NOMO-1 (cell line): ENCODE data around the gene KSR1.
"Not testable (repeated sequence)": the region's sequence is repeated elsewhere in the genome, so short reads cannot be mapped to it uniquely, and the experiment has no call there.

Experiments used
- DNase-seq, 2 experiments: peaks; one replicate each; lab custom pipeline; 2025; ENCODE audit not compliant: unreplicated experiment in 2 of 2; lab: John Stamatoyannopoulos, UW

Gene KSR1

DNA sequence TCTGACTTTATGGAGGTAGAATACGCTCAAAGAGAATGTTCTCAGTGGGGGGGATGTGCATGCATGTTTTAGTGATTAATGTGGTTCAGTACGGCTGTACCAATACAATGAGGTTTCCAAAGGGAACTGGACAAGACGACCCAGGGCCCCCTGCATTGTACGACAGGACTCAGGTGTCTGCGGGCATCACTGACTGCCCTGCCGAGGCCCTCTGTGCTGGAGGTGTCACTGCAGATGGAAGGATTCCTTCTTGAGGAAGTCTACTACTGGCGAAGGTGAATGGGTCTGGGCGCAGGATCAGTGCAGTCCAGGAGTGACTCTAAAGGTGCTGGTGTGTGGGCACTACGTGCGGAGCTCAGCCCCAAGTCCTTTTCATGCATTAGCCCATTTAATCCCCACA, 171.3 kb downstream of the KSR1 start:
- DNase-seq: no peak

DNA sequence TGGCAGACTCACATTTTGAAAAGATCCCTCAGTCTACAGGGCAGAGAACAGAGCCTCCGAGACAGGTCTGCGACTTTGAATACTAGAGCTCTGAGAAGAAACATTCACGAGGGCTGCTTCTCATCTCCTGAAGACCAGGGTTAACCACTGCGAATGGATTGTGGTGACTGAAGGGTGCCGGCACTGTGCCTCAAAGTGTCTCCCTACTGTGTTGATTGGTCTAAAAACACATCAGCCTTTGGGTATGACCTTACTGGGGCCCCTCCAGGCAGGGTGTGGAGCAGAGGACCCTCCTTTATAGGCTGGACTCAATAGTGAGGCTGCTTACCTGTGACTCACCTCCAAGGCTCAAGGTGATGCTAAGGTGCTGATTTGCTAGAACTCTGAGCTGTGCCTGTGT, 172.1 kb downstream of the KSR1 start:
- no peak for DNase-seq

DNA sequence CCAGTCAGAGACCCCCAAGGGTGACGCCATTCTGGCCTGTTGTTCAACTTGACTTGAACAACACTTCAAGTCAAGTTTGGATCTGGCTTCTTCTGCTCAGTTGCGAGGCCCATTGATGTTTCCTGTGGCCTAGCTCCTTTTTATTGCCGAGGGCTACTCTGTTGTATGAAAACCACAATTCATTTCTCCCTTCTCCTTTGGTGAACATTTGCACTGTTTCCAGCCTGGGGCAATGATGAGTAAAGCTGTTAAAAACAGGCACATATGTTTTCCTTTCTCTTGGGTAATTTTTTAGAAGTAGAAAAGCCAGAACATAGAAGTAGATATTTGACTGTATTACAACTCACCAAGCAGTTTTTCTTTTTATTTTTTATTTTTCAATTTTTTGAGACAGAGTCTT, 173.0 kb downstream of the KSR1 start:
- not testable (repeated sequence) for DNase-seq

DNA sequence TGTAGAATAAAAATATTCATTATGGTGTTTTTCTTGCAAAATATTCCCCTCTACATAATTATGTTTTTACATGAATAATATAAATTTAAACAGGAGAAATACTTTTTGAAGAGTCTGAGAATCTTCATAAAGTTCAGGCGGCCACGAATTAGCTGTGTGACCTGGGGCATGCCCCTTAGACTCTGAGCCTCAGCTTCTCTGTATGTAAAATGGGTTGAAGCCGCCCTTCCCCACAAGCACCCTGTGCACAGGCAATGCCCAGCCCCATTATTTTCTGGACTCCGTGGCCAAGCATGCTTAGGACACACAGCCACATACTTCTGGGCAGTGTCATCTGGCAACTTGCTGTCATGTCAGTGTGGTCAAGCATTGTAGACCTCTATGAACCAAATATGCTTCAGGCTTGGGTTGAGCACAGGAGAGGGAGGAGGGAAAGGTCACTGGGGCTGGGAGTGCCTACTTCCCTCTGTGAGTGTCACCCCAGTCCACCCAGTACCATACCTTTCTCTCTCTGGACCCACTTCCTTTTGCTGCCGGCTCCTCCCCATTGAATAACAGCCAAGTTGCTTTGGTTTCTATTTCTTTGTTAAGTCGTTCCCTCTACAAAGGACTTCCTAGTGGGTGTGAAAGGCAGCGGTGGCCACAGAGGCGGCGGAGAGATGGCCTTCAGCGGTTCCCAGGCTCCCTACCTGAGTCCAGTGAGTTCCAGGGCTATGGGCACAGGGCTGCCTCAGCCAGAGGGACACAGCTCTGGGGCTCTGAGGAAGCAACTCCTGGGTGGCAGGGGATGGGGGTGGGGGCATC, 174.6 kb downstream of the KSR1 start, which contains the start of gene LGALS9:
LGALS9 (plus strand) TSS at position 582 of the 804 bp plus-strand sequence; CDS start at position 660, 78 bp downstream.
- DNase-seq: peak; percentile 71 to 81

DNA sequence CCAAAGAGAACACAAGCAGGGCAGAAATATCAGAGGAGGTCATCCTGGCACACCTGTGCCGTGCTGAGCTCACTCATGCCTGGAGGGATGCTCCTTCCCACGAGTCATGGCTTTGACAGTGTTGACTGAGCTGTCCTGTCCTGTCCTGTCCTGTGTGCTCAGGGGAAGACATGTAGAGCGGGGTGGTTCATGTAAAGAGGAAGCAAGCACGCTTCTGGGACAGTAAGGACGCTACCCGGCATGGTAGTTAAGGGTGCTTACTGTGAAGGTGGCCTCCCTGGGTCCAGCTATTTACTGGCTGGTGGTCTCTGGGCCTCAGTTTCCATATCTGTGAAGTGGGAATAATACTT, 175.1 kb downstream of the KSR1 start:
- DNase-seq: peak; percentile 36 to 68

DNA sequence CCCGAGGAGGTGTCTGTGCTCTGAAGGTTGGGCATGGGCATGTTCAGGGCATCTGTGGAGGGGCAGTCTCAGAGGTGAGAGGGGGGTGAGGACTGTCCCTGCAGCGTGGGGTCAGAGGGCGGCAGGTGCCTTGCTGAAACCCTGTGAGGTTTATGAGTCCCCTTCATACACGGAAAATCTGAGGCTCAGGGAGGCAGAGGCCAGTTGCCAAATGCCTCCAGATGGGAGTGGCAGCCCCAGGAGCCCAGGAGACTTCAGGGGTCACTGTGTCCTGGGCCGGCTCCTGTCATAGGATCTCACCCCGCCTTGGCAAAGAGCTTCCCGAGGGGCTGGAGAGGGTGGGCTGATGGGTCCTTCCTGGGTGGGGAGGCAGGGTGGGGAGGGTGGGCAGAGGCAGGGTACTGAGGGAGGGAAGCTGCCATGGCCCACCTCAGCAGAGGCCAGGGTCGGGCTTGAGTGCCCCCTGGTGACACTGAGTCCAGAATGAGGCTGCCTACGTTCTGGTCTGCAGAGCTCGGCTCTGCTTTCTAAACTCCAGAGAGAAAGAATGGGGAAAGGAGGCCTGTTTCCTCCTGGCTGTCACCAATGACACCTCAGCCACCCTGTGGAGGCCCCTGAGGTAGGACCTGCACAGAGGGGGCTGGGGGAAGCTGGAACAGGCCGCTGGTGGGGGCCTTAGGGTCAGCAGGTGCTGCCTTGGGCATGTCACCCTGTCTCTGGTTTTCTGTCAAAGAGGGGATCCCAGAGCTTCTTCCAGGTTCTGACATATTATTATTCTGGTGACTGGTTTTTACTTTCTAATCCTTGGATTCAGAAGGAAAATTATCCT, 175.9 kb downstream of the KSR1 start:
- no peak for DNase-seq

DNA sequence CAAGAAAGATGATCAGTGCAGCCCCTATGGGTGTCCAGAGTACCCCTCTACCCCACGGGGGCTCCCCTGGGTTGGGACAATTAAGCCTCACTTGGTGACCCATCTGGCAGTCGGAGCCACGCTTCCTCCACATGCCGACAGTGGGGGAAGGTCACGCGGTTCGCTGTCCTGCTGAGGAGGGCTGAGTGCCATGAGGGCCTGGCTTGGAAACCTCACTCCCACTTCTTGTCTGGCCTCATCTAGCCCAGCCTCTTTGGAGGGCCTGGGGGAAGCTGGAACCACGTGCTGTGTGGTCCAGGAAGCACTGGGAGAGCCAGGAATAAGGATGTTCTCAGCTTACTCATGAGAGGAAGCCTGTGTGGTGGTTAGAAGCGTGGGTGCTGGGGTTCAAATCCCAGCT, 176.5 kb downstream of the KSR1 start:
- not testable (repeated sequence) for DNase-seq

DNA sequence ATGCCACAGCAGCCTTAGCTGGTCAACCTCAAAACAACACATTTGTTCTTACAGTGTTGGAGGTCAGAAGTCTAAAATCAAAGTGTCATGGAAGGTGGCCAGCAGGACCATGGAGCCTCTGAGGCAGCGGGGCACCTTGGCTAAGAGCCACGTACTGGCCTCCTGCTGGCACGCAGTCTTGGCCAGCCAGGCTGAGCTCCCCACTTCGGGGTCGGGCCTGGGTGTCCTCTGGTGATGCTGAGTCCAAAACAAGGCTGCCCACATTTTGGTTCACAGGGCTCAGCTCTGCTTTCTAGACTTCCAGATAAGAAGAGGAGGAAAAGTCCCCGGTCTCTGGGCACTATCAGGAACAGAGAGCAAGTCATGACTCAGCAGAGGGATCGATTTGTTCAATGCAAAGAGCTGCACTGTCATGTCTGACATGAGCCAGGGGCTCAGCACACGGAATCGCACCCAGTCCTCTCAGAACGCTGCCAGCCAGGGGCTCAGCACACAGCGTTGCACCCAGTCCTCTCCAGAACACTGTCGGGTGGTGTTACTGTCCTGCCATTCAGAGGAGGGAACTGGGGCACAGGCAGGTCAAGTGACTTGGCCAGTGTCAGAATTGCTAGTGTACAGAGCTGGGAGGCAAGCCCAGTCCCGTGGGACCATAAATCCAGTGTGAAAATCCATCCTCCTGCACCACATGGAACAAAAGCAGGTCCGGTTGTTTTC, 177.2 kb downstream of the KSR1 start:
- DNase-seq: no peak

DNA sequence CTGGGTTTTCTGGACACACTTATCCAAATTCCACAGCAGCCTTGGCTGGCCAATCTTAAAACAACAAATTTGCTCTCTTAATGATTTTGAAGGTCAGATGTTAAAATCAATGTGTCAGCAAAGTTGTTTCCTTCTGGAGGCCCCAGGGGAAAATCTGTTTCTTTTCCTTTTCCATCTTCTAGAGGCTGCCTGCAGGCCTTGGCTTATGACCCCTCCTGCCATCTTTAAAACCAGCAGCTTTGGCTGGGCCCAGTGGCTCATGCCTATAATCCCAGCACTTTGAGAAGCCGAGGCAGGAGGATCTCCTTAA, 177.7 kb downstream of the KSR1 start:
- DNase-seq: no peak

DNA sequence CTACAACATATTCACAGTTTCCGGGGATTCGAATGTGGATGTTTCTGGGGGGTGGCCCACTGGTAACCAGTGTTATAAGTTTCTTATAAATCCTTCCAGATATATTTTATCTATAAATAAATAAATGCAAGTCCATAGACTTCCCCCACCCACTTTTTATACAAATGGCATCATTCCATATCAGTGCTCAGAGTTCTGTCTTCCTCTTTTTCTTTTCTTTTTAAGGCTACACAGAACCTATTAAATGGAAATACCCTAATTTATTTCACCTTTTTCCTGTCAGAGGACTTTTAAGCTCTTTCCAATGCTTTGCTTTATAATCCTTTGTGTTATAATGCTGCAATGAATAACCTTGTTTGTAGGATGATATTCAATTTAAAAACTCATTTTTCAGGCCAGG, 178.5 kb downstream of the KSR1 start:
- DNase-seq: no peak

DNA sequence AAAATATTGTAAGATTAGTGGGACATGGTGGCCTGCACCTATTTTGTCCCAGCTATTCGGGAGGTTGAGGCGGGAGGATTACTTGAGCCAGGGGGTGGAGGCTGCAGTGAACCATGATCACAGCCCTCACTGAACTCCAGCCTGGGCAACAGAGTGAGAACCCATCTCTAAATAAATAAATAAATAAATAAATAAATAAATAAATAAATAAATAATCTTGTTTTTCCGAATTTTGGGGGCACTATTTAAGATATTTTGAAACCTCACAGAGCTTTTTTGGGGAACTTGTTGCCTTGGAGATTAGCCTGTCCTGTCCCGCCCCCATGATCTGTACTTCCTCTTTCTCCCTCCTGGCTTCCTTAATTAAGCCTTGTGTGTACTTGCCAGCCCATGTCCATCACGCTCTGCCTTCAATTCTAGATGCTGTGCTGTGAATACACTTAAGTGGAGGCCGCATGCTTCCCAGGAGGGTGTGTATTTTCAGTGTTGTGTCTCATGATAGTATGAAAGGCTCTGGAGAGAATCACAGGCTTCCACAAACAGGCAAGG, 179.1 kb downstream of the KSR1 start:
- DNase-seq: peak; percentile 84

DNA sequence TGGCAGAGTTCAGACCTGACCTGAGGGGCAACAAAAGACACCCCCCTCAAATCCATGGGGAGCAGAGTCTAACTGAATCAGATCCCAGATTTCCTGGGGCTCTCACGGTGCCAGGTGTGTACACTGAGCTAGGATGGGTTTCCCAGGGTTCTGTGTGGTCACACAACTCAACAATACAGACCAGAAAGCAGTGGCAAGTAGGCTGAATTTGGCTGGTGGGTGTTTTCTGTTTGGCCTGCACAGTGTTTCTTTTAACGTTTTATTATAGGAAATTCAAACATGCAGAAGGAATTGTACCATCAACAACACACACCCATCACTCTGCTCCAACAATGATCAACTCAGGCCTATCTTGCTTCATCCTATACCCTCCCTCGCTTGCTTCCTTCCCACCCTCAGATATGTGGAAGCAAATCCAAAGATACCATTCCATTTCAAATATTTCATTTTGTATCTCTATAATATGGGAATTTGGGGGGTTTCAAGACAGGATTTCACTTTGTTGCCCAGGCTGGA, 179.8 kb downstream of the KSR1 start:
- DNase-seq: not testable (repeated sequence)

DNA sequence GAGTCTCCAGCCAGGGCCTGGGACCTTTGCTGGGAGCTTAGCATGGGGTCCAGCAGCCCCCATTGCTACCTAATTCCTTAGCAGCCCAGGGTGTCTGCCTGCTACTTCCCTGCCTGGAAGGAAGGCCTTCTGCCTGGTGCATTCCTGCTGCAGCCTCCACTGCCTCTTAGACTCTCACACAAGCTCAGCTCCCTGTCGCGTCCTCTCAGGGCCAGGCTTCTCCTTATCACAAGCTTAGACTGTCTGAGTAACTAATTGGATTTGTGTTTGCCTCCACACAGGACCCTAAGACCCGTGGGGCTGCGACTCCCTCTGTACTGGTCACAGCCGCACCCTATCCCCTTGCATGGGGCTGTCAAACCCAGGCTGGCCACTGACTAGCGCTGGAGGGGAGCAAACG, 181.6 kb downstream of the KSR1 start:
- DNase-seq: not testable (repeated sequence)

DNA sequence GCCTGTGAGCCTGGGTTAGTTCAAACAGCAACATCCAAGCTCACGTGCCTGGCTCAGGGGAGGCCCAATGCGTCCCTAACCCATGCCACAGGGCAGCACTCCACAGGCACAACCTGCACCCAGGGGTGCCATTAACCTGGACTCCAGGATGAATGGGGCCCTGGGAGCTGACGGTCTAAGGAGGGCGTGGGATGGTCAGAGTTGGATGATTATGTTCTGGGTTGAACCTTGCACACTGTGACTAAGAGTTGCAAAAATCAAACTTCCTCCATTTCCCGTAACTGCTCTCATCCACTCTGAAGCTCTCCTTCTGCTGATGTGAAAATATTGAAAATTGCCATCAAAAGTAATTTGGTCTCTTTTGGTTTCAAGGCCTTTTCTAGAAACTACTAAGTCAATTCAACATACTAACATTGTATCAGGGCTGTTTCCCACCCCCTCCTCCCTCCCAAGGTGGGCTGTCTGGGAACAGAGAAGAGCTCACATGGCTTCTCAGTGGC, 182.2 kb downstream of the KSR1 start:
- not testable (repeated sequence) for DNase-seq

DNA sequence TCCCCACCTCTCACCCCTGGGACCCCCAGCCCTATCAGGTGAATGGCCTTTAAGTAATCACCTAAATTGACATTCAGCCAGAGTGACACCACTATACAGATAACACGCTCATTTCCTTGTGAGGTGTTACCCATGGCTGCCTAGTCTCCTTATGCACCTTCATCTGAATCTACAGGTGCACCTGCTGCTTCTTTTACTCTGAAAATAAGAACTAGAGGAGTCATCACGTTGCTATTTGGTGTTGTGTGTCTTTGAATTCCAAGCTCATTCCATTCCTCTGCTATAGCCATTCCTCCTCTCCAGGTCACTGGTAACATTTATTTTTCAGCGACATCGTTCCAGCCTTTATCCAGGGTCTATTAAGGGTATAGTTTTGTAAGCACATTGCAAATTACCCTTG, 184.5 kb downstream of the KSR1 start:
- DNase-seq: no peak

DNA sequence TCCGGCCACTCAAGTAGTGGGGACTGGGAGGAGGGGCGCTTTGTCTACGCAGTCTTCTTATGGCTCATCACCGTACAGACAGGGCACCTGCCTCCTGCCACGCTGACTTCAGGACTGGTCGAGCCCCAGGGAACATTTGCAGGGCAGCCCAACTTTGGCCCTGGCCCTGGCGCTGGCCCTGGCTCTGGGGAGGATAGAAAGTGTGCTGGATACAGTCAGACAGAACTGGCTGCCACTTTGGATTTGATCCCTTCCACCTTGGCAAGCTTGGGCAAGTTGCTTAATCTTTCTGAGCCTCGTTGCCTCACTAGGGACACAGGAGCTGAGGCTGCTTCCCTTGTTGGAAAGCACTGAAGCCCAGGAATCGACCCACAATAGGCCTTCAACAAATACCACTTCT, 188.3 kb downstream of the KSR1 start:
- no peak for DNase-seq

DNA sequence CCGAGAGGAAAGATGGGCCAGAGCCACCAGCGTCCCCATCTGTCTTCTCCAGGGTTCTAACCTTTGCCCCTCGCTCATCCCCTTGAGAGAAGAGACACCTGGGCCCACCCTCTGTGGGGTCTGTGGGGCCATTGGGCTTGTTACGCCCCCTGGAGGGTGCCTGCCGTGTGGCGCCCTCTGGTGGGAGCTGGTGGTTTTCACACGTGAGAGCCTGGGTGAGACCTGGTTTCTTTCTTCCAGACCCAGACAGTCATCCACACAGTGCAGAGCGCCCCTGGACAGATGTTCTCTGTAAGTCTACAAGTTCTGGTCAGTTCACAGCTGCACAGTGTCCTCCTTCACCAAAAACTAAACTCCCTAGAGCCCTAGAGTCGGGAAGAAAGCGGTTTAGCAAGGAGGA, 189.4 kb downstream of the KSR1 start:
- not testable (repeated sequence) for DNase-seq

DNA sequence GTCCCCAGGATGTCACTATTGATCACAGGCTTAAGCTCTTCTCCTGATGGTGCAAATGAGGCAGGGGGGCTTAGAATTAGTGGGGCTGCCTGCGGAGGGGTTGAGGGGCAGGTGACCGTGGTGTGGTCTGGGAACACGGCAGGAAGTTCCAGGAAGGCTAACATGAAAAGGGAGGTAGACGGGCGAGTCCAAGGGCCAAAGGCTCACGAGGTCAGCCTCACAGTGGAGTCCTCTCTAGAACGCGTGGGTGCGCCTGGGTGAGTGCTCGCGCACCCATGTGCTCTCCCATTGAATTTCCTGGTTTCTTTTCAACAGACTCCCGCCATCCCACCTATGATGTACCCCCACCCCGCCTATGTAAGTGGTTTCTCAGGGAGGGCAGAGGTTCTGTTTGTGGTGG, 190.0 kb downstream of the KSR1 start:
- no peak for DNase-seq

DNA sequence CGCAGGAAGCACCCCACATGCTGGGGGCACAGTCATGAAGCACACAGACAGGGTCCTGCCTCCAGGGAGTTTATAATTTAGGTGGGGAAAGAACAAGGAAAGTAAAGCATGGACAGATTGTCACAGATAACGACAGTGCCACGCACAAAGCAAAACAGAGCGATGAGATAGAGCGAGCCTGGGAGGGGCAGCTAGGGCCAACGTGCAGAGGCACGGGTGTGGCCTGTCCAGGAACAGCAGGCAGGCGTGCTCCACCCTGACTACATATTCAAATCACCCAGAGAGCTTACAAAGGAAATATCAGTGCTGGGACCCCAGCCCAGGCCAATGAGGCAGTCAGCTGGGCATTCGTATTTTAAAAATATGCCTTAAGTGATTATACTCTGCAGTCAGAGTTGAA, 191.5 kb downstream of the KSR1 start:
- no peak for DNase-seq

DNA sequence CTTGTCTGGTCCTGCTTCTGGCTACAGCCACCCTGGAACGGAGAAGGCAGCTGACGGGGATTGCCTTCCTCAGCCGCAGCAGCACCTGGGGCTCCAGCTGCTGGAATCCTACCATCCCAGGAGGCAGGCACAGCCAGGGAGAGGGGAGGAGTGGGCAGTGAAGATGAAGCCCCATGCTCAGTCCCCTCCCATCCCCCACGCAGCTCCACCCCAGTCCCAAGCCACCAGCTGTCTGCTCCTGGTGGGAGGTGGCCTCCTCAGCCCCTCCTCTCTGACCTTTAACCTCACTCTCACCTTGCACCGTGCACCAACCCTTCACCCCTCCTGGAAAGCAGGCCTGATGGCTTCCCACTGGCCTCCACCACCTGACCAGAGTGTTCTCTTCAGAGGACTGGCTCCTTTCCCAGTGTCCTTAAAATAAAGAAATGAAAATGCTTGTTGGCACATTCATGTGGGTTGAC, 192.9 kb downstream of the KSR1 start:
- not testable (repeated sequence) for DNase-seq

DNA sequence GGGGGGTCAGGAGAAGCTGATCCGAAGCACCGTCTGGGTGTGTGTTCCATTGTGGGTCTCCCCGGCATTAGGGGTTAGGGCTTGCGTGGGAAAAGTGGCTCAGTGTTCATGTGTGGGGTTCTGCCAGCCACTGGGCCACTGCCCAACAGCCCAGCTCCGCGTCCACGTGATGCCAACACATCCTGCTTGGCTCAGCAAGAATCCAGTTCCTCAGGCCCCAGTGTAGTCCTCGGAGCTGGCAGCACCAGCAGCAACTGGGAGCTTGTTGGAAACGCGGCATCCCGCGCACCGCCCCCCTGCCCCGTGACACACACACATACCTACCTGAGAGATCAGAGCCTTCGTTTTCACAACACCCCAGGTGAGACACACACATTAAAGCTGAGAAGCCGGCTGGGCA, 193.7 kb downstream of the KSR1 start:
- DNase-seq: no peak
